Hindlimb muscle (tissue), 1 donor: Measurements from ENCODE around the gene ZNF789. TPM values are rescaled to one million over a fixed set of nuclear protein-coding genes. Genes with fewer than 3 reads are reported as not detected.
A peak's percentile ranks its signal among the peaks of the same experiment; 100 is the strongest.

Experiments used
- DNase-seq: peaks from one replicate; pipeline ENCODE4 v3.0.0-alpha.2; 2013
- polyA plus RNA-seq: library from polyadenylated mRNA; unstranded; fragments of 120-200 nt; gene quantifications from one replicate; pipeline ENCODE4 v1.2.1, GENCODE V29; 2013; ENCODE audit not compliant: insufficient read length

ZNF789 gene
- polyA plus RNA-seq, 1 donor, result 32.1 TPM

- peak; percentile 97 for DNase-seq
Observed at GRCh38 chr7:99504603-99505323, 32.1 kb downstream of the ZNF789 start, which contains the start of gene ZKSCAN5. Gene ZKSCAN5, plus strand, starts transcription at chr7:99504662. Its CDS starts 1,383 bp downstream, at chr7:99506045.

GRCh38 chr7:99505324-99505662 is 32.6 kb downstream of the ZNF789 start:
- DNase-seq, result no peak

GRCh38 chr7:99514050-99514449 is 41.4 kb downstream of the ZNF789 start:
- DNase-seq, result no peak

DNA sequence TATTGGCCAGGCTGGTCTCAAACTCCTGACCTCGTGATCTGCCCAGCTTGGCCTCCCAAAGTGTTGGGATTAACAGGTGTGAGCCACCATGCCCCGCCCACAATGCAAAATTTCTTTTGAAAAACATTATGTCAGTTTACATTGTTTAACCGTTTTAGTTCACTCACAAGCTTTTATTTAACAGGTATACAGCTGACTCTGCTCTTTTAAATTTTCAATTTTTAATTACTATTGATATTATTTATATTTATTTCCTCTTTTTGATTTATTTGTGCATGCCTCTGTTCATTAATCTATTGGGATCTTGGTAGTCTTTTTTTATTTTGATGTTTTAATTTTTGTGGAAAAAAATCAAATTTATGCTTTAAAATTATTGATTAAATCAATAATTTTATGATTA is 48.7 kb downstream of the ZNF789 start:
- no peak for DNase-seq

DNA sequence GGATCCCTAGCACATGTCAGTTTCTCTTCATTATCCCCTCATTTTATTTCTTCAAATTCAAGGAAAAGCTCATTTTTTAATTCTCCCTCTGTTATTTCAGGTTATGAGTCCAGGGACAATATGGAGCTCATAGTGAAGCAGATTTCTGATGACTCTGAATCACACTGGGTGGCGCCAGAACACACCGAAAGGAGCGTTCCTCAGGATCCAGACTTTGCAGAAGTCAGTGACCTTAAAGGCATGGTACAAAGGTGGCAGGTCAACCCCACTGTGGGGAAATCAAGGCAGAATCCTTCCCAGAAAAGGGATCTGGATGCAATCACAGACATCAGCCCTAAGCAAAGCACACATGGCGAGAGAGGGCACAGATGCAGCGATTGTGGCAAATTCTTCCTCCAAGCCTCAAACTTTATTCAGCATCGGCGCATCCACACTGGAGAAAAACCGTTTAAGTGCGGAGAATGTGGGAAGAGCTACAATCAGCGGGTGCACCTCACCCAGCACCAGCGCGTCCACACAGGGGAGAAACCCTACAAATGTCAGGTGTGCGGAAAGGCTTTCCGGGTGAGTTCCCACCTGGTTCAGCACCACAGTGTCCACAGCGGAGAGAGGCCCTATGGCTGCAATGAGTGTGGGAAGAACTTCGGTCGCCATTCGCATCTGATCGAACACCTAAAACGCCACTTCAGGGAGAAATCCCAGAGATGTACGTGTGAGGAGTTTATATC is 53.2 kb downstream of the ZNF789 start:
- no peak for DNase-seq

DNA sequence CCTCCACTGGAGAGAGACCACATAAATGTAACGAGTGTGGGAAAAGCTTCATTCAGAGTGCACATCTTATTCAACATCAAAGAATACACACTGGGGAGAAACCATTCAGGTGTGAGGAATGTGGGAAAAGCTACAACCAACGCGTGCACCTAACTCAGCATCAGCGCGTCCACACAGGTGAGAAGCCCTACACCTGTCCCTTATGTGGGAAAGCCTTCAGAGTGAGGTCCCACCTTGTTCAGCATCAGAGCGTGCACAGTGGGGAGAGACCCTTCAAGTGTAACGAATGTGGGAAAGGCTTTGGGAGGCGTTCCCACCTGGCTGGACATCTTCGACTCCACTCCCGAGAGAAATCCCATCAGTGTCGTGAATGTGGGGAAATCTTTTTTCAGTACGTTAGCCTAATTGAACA is 58.7 kb downstream of the ZNF789 start:
- no peak for DNase-seq

- no peak for DNase-seq
Observed at GRCh38 chr7:99535667-99536066, 63.0 kb downstream of the ZNF789 start.

Other genes with a start within 250 kb of the ZNF789 start
- 0.08 TPM for gene MYH16, start 200.1 kb upstream of the ZNF789 start, polyA plus RNA-seq
- gene ARPC1A, start 147.0 kb upstream of the ZNF789 start, polyA plus RNA-seq, result 59.5 TPM
- 48.9 TPM for gene ARPC1B, start 98.2 kb upstream of the ZNF789 start, polyA plus RNA-seq
- gene PDAP1, start 64.3 kb upstream of the ZNF789 start, polyA plus RNA-seq, result 119 TPM
- 77.2 TPM for gene BUD31, start 63.9 kb upstream of the ZNF789 start, polyA plus RNA-seq
- gene PTCD1, start 34.1 kb upstream of the ZNF789 start, polyA plus RNA-seq, result 3.8 TPM
- gene CPSF4, start 33.9 kb upstream of the ZNF789 start, polyA plus RNA-seq, result 38.0 TPM
- 369 TPM for gene ATP5MF, start 6.7 kb upstream of the ZNF789 start, polyA plus RNA-seq
- 10.4 TPM for gene ZNF394, start 27.4 kb downstream of the ZNF789 start, polyA plus RNA-seq
- gene ZKSCAN5, start 31.8 kb downstream of the ZNF789 start, polyA plus RNA-seq, result 10.2 TPM
- 8.9 TPM for gene FAM200A, start 79.2 kb downstream of the ZNF789 start, polyA plus RNA-seq
- 42.0 TPM for gene ZNF655, start 85.8 kb downstream of the ZNF789 start, polyA plus RNA-seq
- 0.94 TPM for gene TMEM225B, start 125.4 kb downstream of the ZNF789 start, polyA plus RNA-seq
- gene ZSCAN25, start 144.1 kb downstream of the ZNF789 start, polyA plus RNA-seq, result 11.0 TPM
- gene CYP3A5, start 207.1 kb downstream of the ZNF789 start, polyA plus RNA-seq, result 1.0 TPM